HuH-7 (cell line): ENCODE data around the gene YWHAH.

Experiments used
- DNase-seq: peaks from one replicate; pipeline ENCODE4 v3.0.0; 2011; ENCODE audit warnings: low spot score

YWHAH gene

GRCh38 chr22:31943978-31944699, at the start of gene YWHAH:
YWHAH (plus strand) TSS chr22:31944535; CDS start chr22:31944734, 199 bp downstream.
- peak; percentile 88 for DNase-seq

DNA sequence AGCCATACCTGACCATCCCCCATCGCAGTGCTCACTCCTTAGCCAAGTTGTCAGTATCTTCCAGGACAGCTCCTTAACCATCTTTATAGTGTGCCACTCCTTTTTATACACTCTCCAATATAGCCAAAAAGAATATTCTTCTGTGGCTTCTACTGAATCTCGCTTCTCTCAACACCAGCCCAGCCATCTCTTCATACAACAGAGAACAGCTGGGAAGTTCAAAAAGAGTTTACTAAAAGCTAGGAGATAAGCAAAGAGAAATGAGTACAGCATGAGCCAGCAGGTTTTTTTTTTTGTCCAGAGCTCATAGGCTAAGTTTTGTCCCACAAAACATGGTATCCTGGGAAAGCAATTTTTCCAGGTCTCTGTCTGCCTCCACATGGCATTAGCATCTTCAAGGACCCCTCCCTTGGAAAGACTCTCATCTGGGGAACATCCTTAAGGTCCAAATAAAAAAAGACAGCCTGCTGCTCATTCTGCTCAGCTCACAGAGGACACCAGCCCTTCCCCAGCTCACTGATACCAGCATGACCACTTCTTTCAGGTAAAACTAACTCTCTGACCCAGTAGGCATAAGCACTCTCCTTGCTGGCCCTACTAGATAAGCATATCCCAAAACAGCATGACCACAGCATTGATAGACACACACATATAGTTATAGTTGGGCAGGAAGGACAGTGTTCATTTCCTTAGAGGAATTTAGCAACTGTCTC, 48.8 kb upstream of the YWHAH start:
- no peak for DNase-seq

GRCh38 chr22:31896472-31896871, 47.9 kb upstream of the YWHAH start:
- DNase-seq: no peak

GRCh38 chr22:31897842-31898805, 46.2 kb upstream of the YWHAH start:
- no peak for DNase-seq

DNA sequence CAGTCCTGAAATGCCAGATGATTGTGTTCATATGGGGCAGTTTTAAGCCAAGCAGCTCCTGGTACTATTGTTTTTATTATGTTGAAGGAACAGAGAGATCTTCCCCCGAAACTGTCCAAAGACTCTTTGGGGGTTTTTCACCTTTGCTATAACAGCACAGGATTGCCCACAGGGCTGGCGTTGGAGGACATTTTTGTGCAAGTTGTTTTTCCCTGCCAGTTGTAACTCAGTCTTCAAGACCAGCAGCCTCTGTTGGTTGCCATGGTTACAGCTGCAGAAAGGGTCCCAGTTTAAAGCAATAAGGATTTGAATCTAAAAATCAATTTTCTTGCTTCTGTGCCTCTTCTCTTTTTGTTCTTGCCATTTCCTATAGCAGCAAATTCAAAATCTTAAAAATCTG, 45.4 kb upstream of the YWHAH start:
- no peak for DNase-seq

GRCh38 chr22:31899669-31900068, 44.7 kb upstream of the YWHAH start:
- peak; percentile 56 for DNase-seq

- DNase-seq: no peak
Observed at GRCh38 chr22:31901388-31902137, 42.8 kb upstream of the YWHAH start.

GRCh38 chr22:31904651-31905050, 39.7 kb upstream of the YWHAH start:
- DNase-seq: no peak

- no peak for DNase-seq
Observed at GRCh38 chr22:31905356-31905755, 39.0 kb upstream of the YWHAH start.

DNA sequence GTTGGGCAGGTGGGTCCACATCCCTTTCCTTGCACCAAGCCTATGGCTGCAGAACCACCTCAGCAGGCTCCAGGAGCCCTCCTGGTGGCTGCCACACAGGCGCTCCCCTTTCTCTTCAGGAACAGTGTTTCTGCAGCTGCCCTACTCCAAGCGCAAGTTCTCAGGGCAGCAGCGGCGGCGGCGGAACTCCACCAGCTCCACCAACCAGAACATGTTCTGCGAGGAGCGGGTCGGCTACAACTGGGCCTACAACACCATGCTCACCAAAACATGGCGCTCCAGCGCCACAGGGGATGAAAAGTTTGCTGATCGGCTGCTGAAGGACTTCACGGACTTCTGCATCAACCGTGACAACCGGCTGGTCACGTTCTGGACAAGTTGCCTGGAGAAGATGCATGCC, 38.2 kb upstream of the YWHAH start:
- DNase-seq: no peak

DNA sequence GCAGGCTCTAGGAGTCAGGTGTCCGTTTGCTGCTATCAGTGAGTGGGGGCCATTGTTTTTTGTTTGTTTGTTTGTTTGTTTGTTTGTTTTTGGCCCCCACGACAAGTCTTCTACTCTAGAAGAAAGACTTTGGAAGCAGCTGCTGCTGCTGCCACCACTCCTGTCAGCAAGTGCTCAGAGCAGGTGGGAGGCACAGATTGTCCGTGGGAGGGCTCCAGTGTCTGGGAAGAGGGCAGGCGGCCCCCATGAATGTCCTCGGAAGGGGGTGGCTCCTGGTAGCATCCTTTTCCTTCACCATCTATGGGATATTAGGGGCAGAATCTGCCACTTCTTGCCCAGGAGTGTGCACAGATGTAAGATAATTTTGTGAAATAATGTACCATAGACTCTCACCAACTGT, 37.8 kb upstream of the YWHAH start:
- DNase-seq: no peak

DNA sequence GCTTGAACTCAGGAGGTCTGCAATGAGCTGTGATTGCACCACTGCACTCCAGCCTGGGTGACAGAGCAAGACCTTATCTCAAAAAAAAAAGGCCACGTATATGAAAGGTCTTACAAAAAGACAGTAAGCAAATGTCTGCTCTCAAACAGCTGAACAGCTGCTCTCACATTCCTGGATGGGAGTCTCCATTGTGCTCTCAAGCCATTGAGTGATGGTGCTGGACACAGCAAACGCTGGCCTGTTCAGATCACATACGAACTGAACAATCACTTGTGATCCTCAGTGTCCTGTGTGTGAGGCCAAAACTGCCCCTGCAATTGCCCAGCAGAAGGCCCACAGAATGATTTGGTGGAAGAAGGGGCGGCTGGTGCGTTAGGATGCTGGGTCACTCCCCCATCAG, 34.4 kb upstream of the YWHAH start:
- no peak for DNase-seq

DNA sequence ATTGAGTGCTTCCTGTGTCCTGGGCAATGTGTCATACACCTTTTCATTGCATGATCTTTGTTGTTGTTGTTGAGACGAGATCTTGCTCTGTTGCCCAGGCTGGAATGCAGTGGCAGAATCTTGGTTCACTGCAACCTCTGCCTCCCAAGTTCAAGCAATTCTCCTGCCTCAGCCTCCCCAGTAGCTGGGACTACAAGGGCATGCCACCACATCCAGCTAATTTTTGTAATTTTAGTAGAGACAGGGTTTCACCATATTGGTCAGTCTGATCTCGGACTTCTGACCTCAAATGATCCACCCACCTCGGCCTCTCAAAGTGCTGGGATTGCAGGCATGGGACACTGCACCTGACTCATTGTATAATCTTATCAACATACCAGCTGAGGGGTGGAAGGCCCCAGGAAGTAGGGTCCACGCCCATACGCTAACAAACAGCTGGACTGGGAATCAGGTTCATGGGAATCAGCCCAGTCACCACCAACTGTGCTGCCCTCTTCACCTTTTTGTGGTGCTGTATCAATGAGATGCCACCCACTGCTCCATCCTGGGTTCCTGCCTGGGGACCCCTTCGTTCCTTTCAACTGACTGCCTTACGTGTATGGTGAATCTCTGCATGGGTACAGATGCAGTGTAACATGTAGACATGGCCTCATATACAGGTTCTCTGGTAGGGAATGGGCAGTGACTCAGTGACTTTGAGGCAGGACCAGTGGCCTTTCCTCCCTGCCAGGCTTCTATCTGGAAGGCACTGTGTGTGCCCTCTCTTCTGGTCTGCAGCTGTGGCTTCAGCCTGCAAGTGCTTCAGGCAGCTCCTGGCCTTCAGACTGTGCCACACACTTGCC, 32.5 kb upstream of the YWHAH start:
- DNase-seq: peak; percentile 64

GRCh38 chr22:31912407-31912743, 32.0 kb upstream of the YWHAH start:
- DNase-seq: no peak

DNA sequence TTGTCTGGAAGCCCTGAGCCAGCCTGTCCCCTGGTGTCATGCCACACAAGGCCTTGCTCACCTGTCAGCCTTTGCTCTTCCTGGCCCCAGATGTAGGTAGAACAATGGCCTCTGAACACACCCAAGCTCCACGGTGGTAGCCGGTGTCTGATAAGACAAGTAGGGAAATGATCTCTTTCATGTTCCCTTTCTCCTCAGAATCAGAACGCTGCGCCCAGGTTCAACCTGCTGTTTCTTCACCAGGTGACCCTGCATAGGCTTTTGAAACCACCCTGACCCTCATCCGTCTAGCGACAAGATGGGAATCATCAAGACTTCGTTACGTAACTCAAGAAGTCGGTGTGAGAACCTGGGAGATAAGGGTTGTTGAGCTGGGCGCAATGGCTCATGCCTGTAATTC, 28.7 kb upstream of the YWHAH start:
- DNase-seq: no peak

GRCh38 chr22:31917227-31917921, 27.0 kb upstream of the YWHAH start:
- DNase-seq: no peak

GRCh38 chr22:31919730-31920129, 24.6 kb upstream of the YWHAH start:
- no peak for DNase-seq

GRCh38 chr22:31920306-31920705, 24.0 kb upstream of the YWHAH start:
- DNase-seq: no peak

- DNase-seq: no peak
Observed at GRCh38 chr22:31921106-31921505, 23.2 kb upstream of the YWHAH start.

GRCh38 chr22:31922534-31922933, 21.8 kb upstream of the YWHAH start:
- DNase-seq: no peak
